LNCAP (cell line): Measurements from ENCODE around the gene SORBS1.

ENCODE experiments used
- TF ChIP-seq, protein P1 (sequence below): fragments of 450-650 bp; IDR thresholded peaks from 2 replicates; pipeline ENCODE4 v1.5.1; 2017; ENCODE audit warnings: mild to moderate bottlenecking

Gene SORBS1

DNA sequence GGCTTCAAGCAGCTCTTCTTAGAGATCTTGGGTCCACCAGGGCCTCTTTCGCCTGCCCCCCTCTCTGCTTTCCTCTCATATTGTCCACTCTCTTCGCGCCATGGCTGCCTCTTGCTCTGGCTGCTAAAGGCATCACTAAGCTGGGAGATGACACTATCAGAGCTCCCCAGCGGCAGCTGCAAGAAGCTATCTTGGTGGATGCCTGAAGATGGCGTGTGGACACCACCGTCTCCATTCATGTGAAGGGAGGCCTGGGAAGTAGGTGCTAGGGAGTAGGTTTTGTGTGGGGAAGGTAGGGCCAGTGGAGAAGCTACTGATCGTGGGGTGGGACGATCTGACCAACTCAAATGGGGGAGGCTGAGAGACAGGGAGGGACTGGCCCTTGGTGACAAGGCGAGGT is 224.5 kb downstream of the SORBS1 start:
- TF ChIP-seq, protein P1, sequence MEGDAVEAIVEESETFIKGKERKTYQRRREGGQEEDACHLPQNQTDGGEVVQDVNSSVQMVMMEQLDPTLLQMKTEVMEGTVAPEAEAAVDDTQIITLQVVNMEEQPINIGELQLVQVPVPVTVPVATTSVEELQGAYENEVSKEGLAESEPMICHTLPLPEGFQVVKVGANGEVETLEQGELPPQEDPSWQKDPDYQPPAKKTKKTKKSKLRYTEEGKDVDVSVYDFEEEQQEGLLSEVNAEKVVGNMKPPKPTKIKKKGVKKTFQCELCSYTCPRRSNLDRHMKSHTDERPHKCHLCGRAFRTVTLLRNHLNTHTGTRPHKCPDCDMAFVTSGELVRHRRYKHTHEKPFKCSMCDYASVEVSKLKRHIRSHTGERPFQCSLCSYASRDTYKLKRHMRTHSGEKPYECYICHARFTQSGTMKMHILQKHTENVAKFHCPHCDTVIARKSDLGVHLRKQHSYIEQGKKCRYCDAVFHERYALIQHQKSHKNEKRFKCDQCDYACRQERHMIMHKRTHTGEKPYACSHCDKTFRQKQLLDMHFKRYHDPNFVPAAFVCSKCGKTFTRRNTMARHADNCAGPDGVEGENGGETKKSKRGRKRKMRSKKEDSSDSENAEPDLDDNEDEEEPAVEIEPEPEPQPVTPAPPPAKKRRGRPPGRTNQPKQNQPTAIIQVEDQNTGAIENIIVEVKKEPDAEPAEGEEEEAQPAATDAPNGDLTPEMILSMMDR: no peak

DNA sequence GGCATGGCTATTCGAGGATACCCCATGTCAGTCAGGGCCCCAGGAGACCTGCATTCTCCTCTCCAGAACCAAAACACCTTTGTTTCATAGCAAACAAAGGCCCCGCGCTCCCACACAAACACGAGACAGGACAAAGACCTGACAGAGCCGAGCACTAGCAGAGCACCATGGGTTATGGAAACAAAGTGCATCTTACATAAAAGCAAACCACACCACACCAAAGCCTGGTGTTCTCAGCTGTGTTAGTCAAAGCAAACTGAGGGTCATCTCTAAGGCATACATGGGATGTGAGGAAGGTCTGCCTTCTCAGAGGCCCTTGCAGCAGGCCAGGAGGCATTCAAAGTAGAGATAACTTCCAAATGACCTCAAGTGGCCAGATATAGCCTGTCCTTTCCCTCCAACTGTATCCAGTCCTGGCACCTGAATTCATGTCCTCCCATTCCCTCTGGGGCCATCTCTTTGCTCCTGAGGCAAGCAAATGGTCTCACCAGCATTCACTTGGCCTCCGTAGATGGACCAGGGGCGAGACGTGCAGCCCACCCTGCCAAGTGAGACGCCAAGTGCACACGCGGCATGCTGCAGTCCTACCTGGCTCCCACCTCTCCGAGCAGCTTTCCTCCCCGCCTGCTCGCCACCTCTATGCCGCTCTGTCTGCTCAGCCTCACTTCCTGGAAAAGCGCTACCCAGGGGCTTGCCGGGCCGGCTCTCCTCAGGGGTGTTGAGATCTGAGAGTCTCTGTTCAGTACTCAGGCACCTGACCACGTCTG is 225.1 kb downstream of the SORBS1 start:
- TF ChIP-seq, protein P1: no peak

DNA sequence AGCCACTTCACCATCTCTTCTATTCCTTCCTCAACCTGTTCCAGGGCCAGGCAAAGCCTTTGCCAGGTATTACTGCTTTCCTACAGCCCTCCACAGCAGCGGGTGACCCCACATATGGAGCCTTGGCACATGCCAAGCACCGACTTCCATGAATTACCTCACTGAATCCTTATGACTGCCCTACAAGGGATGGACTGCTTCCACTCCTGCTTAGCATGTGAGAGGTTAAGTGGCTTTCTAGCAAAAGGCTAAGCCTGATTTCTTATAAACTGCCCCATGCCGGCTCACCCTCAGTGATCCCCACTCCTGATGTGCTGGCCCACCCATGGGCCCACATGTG is 226.4 kb downstream of the SORBS1 start:
- TF ChIP-seq, protein P1: no peak

DNA sequence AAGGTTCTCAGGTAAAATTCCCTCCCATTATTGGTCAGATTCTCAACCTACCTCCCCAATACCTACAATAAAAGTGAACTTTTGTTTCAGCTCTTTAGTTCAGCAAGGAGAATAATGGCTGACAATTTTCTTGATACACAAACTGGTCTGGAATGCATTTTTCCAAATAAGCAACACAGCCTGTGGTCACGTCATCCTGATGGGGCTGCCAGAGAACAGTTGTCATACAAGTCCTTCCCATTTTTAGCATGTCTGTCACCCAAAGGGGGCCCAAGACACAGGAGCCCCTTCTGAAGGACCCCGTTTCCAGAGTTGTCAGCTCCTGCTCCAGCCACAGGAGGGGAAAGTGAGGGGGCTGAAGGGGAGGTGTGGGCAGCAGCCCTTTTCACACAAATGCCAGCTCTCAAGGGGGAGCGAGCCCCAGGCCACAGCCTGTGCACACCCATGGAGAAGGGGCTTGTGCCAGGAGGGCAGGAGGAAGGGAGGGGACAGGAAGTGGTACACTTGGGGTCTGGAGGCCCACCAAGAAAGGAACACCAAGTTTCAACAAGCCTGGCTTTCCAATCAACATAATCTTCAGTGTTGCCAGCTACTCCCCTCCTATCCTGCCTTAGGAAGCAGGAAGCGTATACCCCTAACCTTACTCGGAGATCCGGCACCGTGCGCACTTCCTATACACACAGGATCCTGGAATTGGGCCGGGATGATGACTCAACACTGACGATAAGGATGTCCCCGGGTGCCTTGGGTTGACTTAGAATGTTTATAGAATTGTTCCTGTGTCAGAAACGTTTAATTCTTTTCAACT is 227.0 kb downstream of the SORBS1 start:
- TF ChIP-seq, protein P1: no peak

DNA sequence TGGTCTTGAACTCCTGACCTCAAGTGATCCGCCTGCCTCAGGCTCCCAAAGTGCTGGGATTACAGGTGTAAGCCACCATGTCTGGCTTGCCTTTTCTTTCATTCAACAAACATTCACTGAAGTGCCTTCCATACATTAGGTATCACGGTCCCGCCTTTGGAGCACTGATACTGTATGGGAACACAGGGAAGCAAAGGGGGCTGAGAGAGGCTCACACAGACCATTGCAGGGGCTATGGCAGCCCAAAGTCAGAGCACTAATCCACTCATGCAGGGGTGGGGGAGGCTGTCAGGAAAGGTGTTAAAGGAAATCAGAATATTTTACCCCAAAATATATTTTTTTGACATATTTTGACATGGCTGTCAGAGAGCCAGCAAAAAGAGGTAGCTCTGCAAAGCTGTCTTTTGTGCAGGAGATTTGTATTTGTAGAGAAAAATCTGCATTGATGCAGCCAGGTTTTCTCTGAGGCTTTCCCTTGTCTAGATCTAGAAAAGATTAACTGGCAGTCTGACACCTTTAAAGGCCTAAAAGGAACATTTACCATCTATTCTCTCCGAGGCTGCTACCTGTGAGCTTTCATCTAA is 228.4 kb downstream of the SORBS1 start:
- TF ChIP-seq, protein P1: no peak

DNA sequence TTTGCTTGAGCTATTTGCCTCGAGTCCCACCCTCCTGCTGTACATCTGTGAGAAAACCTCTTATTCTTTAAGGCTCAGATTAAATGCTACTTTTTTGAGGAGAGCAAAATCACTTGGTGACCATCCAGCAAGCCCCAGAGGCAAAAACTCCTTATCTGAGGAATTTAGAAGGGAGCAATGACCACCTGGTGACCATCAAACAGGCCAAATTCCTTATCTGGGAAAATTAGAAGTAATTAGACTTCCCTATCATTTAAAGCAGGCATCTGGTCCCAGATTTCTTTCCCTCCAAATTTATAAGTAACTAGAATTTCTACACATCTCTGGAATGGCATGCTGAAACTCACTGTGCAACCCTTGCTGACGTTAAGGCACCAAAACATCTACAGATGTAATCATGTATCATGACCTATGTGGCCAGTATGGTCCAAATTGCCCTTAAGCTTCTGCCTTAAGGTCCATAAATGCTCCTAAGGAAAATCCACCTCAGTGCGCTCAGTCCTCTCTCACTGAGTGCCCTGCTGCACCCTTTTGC is 229.5 kb downstream of the SORBS1 start:
- TF ChIP-seq, protein P1: no peak

DNA sequence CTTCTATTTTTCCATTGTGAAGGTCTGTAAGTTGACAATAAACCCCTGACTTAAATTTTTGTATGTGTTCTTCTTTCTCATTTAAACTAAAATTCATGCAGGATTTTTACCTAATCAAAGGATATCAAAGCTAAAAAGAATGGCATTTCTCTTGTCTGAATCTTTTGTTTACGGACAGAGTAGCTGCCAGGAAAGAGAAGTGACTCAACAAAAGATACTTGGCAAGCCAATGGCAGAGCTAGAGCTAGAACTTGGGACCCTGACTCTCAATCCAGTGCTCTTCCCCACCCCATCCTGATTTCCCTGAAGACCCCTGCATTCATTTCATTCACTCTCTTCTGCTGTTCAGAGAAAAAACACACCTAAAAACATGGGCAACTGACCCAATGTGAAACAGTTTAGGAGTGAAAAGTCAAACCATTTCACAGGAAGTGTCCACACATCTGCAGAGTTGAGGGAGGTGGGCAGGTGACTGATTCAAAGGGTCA is 230.2 kb downstream of the SORBS1 start:
- TF ChIP-seq, protein P1: no peak
